Measurements from ENCODE around the gene GPR82. TPM values are rescaled to one million over a fixed set of nuclear protein-coding genes. Genes with fewer than 3 reads are reported as not detected.

Gene GPR82
- total RNA-seq, 1 experiment from 2014 or later, result not detected

DNA sequence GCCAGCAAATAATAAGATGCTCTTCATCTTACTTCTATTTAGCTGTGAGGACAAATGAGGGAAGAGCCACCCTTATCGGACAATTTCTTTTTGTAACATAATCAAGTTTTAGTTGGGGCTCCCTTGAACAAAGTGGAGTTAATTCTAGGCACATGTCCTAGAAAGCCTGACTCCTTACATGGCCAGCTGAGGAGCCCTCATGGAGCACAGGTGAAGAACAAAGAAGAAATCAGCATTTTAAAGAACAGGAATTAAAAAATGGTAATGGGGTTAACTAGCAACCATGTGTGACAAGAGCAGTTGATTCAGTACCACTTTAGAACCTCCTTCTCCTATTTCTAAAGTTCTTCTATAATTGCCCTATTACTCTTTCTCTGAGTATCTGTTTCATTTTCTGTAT, 15.9 kb downstream of the GPR82 start:
- Mint-ChIP-seq H3K36me3 (ENCODE audit: insufficient read depth, unreplicated experiment) (peaks cover 6% of the 10 kb centered on the region), H3K27me3 (ENCODE audit: insufficient read depth, unreplicated experiment) (peaks cover 54% of the 10 kb centered on the region), H3K27ac (ENCODE audit: low read depth, unreplicated experiment) (no peak overlapping the region), H3K4me3 (ENCODE audit: unreplicated experiment) (no peak overlapping the region), H3K9me3 (ENCODE audit: unreplicated experiment) (no peaks in the 10 kb centered on the region), H3K4me1 (ENCODE audit: insufficient read depth, unreplicated experiment) (no peaks in the 10 kb centered on the region)
- ChIA-PET POLR2A (no interaction called here), CTCF (interaction anchor here (1.0 kb wide), 1 partner anchor 11 kb away, joined by 3 read pairs; no protein-coding TSS in a partner anchor)
- TF ChIP-seq, protein P1, sequence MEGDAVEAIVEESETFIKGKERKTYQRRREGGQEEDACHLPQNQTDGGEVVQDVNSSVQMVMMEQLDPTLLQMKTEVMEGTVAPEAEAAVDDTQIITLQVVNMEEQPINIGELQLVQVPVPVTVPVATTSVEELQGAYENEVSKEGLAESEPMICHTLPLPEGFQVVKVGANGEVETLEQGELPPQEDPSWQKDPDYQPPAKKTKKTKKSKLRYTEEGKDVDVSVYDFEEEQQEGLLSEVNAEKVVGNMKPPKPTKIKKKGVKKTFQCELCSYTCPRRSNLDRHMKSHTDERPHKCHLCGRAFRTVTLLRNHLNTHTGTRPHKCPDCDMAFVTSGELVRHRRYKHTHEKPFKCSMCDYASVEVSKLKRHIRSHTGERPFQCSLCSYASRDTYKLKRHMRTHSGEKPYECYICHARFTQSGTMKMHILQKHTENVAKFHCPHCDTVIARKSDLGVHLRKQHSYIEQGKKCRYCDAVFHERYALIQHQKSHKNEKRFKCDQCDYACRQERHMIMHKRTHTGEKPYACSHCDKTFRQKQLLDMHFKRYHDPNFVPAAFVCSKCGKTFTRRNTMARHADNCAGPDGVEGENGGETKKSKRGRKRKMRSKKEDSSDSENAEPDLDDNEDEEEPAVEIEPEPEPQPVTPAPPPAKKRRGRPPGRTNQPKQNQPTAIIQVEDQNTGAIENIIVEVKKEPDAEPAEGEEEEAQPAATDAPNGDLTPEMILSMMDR (IDR thresholded peaks at IDR 0.05; ENCODE audit: unreplicated experiment), result no peak
- BruUV-seq (replicated peaks), result no TSS peak
- intact Hi-C loops (cut with micrococcal nuclease), result loop anchor here (10.0 kb wide), 1 partner anchor 465 kb away; no protein-coding TSS in a partner anchor
- no peak for DNase-seq (ENCODE audit: unreplicated experiment)

DNA sequence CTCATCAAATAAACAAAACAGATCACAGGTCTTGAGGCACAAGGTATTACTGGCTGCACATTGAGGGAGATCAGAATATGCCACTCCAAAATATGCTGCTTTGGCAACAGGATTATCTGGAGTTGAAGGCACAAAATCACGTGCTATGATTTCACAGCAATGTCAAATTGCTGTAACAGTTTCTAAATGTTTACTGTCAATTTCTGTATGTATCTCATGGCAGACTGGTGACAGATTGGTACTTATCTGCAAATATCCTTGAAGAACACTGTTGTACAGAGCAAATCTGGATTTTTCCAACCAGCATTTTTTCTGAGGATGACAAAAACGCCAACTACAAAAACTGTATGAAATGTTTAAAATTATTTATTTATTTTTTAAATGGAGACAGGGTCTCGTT, 26.7 kb downstream of the GPR82 start:
- H3K4me1 Mint-ChIP-seq (ENCODE audit: insufficient read depth, unreplicated experiment), result no peaks in the 10 kb centered on the region
- intact Hi-C loops (cut with micrococcal nuclease), result no loop called here
- H3K4me3 Mint-ChIP-seq (ENCODE audit: unreplicated experiment), result no peak overlapping the region
- no peaks in the 10 kb centered on the region for H3K9me3 Mint-ChIP-seq (ENCODE audit: unreplicated experiment)
- no peaks in the 10 kb centered on the region for H3K36me3 Mint-ChIP-seq (ENCODE audit: insufficient read depth, unreplicated experiment)
- ChIA-PET CTCF (interaction anchor here (0.7 kb wide), 1 partner anchor 1943 kb away, joined by 4 read pairs; no protein-coding TSS in a partner anchor), POLR2A (no interaction called here)
- peaks cover 17% of the 10 kb centered on the region for H3K27me3 Mint-ChIP-seq (ENCODE audit: insufficient read depth, unreplicated experiment)
- TF ChIP-seq, protein P1 (IDR thresholded peaks at IDR 0.05; ENCODE audit: unreplicated experiment), result no peak
- H3K27ac Mint-ChIP-seq (ENCODE audit: low read depth, unreplicated experiment), result no peak overlapping the region
- BruUV-seq (replicated peaks), result no TSS peak
- DNase-seq (ENCODE audit: unreplicated experiment), result no peak

DNA sequence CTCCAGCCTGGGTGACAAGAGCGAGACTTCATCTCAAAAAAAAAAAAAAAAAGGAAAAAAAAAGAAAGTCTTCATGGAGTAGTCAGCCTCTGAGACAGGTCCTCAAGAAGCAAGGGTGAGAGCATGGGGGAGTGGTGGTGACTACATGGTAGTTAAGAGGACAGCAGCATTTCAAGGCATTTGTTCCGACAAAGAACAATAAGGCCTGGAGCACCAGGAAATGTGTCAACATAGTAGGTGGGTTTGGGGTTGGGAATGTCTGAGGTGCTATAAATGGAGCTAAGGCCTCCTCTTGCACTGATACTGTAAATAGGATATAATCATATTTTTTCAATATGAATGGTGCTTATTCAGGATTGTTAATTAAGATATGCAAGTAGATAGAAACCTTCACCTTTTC, 34.4 kb downstream of the GPR82 start:
- intact Hi-C loops (cut with micrococcal nuclease), result loop anchor here (2.0 kb wide), 1 partner anchor 200 kb away; no protein-coding TSS in a partner anchor
- ChIA-PET CTCF (interaction anchor here (2.2 kb wide), 1 partner anchor 578 kb away, joined by 11 read pairs; no protein-coding TSS in a partner anchor), POLR2A (no interaction called here)
- no peak overlapping the region for H3K27ac Mint-ChIP-seq (ENCODE audit: low read depth, unreplicated experiment)
- DNase-seq (ENCODE audit: unreplicated experiment), result no peak
- H3K4me1 Mint-ChIP-seq (ENCODE audit: insufficient read depth, unreplicated experiment), result no peaks in the 10 kb centered on the region
- no peaks in the 10 kb centered on the region for H3K36me3 Mint-ChIP-seq (ENCODE audit: insufficient read depth, unreplicated experiment)
- no peaks in the 10 kb centered on the region for H3K9me3 Mint-ChIP-seq (ENCODE audit: unreplicated experiment)
- no peak overlapping the region for H3K4me3 Mint-ChIP-seq (ENCODE audit: unreplicated experiment)
- peaks cover 29% of the 10 kb centered on the region for H3K27me3 Mint-ChIP-seq (ENCODE audit: insufficient read depth, unreplicated experiment)
- no TSS peak for BruUV-seq (replicated peaks)
- TF ChIP-seq, protein P1 (IDR thresholded peaks at IDR 0.05; ENCODE audit: unreplicated experiment), result no peak

DNA sequence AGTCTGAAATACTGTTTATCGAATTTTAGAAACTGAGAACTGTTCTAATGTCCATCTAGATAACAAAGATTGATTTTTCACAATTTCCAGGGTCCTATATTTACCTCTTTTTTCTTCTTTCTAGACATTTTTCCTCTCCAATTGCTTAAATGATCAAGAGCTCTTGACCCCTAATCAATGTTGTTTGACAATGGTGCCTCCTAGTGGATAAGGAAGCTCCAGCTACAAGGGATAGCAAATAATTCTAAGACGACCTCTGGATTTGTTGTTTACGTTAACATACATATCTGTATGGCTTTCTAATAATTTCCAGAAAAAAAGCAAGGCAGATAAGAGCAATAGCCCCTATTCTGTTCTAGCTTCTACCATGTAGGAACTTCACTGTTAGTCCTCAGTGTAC, 35.8 kb downstream of the GPR82 start:
- H3K27me3 Mint-ChIP-seq (ENCODE audit: insufficient read depth, unreplicated experiment), result peaks cover 44% of the 10 kb centered on the region

More for the DNA sequence above, 35.8 kb downstream of the GPR82 start:
- Mint-ChIP-seq H3K27ac (ENCODE audit: low read depth, unreplicated experiment) (no peak overlapping the region), H3K4me3 (ENCODE audit: unreplicated experiment) (no peak overlapping the region), H3K9me3 (ENCODE audit: unreplicated experiment) (no peaks in the 10 kb centered on the region), H3K36me3 (ENCODE audit: insufficient read depth, unreplicated experiment) (no peaks in the 10 kb centered on the region), H3K4me1 (ENCODE audit: insufficient read depth, unreplicated experiment) (no peaks in the 10 kb centered on the region)
- CTCF ChIA-PET, result interaction anchor here (0.6 to 2.2 kb wide), 8 partner anchors 8 to 1799 kb away, joined by 3 to 11 read pairs (median 4); no protein-coding TSS in a partner anchor
- peak; percentile 40 for DNase-seq (ENCODE audit: unreplicated experiment)
- TF ChIP-seq, protein P1 (IDR thresholded peaks at IDR 0.05; ENCODE audit: unreplicated experiment), result peak; percentile 38
- POLR2A ChIA-PET, result interaction anchor here (0.6 kb wide), 1 partner anchor 47 kb away, joined by 3 read pairs; no protein-coding TSS in a partner anchor
- no TSS peak for BruUV-seq (replicated peaks)
- intact Hi-C loops (cut with micrococcal nuclease), result loop anchor here (2.0 kb wide), 1 partner anchor 201 kb away; no protein-coding TSS in a partner anchor

Data from MCF 10A (cell line).